22Rv1 (cell line): Measurements from ENCODE around the gene RETREG1.

ENCODE experiments used
- ZFX ChIP-seq: fragments of 450-650 bp; IDR thresholded peaks from 2 replicates; pipeline ENCODE4 v1.6.1; 2017; ENCODE audit warnings: antibody characterized with exemption, borderline replicate concordance
- TF ChIP-seq, protein P1 (sequence below): fragments of 450-650 bp; IDR thresholded peaks from 2 replicates; pipeline ENCODE4 v1.5.1; 2017; ENCODE audit warnings: mild to moderate bottlenecking

DNA sequence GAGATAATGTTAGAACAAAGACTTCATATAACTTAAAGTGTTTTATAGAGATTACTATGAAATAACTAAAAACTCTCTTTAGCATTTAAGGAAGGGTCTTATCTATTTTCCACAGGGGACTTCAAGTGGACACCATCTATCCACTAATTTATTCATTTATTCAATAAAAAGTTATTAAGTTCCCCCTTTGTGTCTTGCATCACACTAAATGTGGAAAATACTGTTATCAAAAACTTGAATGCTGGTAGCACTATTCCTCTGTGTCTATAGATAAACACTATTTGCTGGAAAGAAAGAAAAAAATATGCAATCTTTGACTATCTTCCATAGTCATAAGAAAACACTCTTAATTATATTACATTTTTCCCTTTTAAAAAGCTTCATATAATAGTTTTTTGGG, 131.1 kb downstream of the RETREG1 start:
- TF ChIP-seq, protein P1, sequence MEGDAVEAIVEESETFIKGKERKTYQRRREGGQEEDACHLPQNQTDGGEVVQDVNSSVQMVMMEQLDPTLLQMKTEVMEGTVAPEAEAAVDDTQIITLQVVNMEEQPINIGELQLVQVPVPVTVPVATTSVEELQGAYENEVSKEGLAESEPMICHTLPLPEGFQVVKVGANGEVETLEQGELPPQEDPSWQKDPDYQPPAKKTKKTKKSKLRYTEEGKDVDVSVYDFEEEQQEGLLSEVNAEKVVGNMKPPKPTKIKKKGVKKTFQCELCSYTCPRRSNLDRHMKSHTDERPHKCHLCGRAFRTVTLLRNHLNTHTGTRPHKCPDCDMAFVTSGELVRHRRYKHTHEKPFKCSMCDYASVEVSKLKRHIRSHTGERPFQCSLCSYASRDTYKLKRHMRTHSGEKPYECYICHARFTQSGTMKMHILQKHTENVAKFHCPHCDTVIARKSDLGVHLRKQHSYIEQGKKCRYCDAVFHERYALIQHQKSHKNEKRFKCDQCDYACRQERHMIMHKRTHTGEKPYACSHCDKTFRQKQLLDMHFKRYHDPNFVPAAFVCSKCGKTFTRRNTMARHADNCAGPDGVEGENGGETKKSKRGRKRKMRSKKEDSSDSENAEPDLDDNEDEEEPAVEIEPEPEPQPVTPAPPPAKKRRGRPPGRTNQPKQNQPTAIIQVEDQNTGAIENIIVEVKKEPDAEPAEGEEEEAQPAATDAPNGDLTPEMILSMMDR, result no peak
- TF ChIP-seq ZFX, result no peak
